ENCODE measurements around the gene MINDY4.

The MINDY4 gene

GRCh38 chr7:30852744-30853288 lies 81.6 kb downstream of the MINDY4 start:
- TF ChIP-seq CTCF (IDR thresholded peaks at IDR 0.05; ENCODE audit: insufficient read depth, low read depth, low read length, missing control alignments), result no peak
- H3K4me3 ChIP-seq (ENCODE audit: low read length), result no peak overlapping the region
- no peak for DNase-seq (ENCODE audit: low read depth)

GRCh38 chr7:30853576-30853975 lies 82.4 kb downstream of the MINDY4 start:
- no peak overlapping the region for H3K4me3 ChIP-seq (ENCODE audit: low read length)
- no peak for TF ChIP-seq CTCF (IDR thresholded peaks at IDR 0.05; ENCODE audit: insufficient read depth, low read depth, low read length, missing control alignments)
- DNase-seq (ENCODE audit: low read depth), result no peak

GRCh38 chr7:30855936-30856335 lies 84.7 kb downstream of the MINDY4 start:
- TF ChIP-seq CTCF (IDR thresholded peaks at IDR 0.05; ENCODE audit: insufficient read depth, low read depth, low read length, missing control alignments), result no peak
- H3K4me3 ChIP-seq (ENCODE audit: low read length), result no peak overlapping the region
- no peak for DNase-seq (ENCODE audit: low read depth)

- H3K4me3 ChIP-seq (ENCODE audit: low read length), result no peak overlapping the region
- no peak for TF ChIP-seq CTCF (IDR thresholded peaks at IDR 0.05; ENCODE audit: insufficient read depth, low read depth, low read length, missing control alignments)
- no peak for DNase-seq (ENCODE audit: low read depth)
Observed at GRCh38 chr7:30858576-30858975, 87.4 kb downstream of the MINDY4 start.

GRCh38 chr7:30859202-30859939 lies 88.2 kb downstream of the MINDY4 start:
- H3K4me3 ChIP-seq (ENCODE audit: low read length), result no peak overlapping the region
- no peak for DNase-seq (ENCODE audit: low read depth)
- no peak for TF ChIP-seq CTCF (IDR thresholded peaks at IDR 0.05; ENCODE audit: insufficient read depth, low read depth, low read length, missing control alignments)

- TF ChIP-seq CTCF (IDR thresholded peaks at IDR 0.05; ENCODE audit: insufficient read depth, low read depth, low read length, missing control alignments), result no peak
- DNase-seq (ENCODE audit: low read depth), result no peak
- H3K4me3 ChIP-seq (ENCODE audit: low read length), result no peak overlapping the region
Observed at GRCh38 chr7:30859940-30860496, 88.8 kb downstream of the MINDY4 start.
